Measurements from ENCODE around the gene JAG2. TPM values are rescaled to one million over a fixed set of nuclear protein-coding genes. Genes with fewer than 3 reads are reported as not detected.

Gene JAG2
- total RNA-seq, 1 donor from 2014 or later, result 123 TPM

DNA sequence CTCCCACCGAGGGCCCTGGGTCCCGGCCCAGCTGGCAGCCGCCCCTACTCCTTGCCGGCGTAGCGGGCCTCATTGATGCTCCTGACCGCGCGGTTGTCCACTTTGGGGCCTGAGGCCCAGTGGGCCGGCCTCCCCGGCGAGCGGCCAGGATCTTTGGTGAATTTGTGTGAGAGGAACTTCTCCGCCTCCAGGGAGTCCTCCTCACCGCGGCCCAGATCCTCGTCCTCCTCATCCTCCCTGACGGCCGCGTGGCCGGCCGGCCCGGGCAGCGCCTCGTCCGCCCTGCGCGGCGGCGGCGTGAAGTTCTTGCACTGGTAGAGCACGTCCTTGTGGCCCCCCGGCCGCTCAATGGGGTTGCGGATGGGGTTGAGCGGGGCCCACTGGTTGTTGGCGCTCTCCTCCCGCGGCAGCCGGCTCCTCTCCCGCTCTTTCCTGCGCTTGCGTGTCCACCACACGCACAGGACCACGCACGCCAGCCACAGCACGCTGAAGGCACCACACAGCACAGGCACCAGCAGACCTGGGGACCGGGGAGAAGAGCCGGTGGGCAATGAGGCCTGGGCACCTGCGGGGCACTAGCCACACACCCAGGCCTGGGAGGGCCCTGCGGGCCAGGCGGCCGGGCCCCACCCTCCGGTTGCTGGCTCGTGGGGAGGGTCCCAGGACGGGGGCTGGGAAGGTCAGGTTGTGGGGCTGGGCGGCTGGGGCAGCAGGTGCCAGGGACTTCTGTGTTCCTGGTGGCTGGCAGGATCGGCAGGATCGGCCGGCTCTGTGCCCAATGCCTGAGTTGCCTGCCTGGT lies 25.7 kb downstream of the JAG2 start:
- no peak for DNase-seq (ENCODE audit: extremely low read depth, low read depth, low spot score)

DNA sequence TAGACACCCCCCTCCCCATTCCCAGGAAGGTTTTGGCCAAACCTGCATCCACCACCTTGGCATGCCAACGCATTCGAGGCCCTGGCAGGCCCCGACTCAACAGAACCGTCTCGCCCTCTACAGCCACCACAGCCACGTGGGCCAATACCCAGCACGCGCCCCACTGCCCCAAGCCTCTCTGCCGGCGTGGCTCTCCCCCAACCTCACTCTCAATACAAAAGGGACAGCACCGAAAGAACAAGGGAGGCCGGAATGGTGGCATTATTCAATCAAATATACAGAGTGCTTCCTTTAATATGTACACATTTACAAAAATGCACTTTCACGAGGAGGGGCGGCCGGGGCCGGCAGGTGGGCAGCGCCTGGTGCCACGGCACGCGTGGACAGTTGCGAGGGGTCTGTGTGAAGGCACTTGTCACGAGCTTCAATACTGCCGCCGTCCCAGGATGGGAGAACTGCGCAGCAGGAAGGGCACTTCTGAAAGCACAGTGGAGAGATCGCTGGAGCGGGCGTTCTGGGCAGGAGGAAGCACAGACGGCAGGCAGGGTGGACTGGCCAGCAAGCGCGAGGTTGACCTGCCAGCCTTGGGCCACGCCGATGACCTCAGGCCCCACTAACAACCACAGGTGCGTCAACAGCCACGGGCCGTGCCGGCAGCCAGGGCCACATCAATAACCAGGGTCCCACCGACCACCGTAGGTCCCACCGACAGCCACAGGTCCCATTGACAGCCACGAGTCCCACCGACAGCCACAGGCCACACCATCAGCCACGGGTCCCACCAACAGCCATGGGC lies 26.9 kb downstream of the JAG2 start:
- DNase-seq (ENCODE audit: extremely low read depth, low read depth, low spot score), result no peak

DNA sequence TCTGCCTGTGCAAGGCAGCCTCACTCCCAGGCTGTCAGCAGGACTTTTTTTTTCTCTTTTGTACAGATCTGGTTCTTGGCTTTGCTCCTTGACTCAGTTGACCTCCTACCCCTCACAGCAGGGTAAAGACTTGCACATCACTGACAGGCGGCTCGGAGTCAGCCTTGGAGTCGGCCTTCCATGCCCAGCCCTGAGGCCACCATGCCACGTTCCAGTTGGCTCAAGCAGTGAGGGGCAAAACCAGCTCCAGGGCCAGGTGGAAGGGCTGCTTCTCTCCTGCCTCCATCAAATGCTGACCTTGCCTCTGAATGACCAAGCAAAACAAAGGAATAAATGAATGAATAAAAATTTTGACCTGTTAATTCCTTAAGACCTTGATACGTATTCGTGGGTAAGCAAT lies 27.6 kb downstream of the JAG2 start:
- no peak for DNase-seq (ENCODE audit: extremely low read depth, low read depth, low spot score)

DNA sequence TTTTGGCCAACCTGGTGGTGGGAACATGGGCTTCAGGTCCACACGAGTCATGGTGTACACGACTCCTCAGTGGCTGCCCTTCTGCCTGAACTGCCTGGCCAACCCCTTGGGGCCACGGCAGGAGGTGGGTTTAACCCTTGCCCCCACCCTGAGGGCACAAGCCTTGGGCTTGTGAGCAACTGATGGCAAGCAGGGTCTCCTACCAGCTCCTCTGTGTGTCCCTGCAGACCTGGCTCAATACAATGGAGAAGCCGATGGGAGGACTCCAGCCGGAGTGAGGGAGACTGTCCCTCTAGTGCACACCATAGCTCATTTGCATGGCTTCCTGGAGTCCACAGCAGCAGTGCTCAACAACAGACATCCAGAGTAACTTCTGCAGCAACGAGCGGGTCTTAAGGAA lies 28.0 kb downstream of the JAG2 start:
- DNase-seq (ENCODE audit: extremely low read depth, low read depth, low spot score), result no peak

DNA sequence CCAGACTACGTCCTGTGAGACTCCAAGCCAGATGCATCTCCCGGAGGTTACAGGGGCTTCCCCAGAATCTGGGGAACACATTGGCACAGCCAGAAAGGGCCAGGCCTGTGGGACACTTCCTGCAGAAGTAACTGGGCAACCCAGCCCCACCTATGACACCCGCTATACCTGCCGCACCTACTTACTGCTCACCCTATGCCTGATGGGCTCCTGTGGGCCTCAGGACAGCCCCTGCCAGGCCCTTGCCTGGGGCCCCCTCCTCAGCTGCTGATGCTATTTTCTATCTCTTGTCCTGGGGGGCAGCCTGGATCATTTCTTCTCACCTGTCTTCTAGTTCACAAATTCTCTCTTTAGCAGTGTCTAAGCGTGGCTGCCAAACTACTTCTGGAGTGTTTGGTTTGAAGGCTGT lies 28.7 kb downstream of the JAG2 start:
- DNase-seq (ENCODE audit: extremely low read depth, low read depth, low spot score), result no peak

DNA sequence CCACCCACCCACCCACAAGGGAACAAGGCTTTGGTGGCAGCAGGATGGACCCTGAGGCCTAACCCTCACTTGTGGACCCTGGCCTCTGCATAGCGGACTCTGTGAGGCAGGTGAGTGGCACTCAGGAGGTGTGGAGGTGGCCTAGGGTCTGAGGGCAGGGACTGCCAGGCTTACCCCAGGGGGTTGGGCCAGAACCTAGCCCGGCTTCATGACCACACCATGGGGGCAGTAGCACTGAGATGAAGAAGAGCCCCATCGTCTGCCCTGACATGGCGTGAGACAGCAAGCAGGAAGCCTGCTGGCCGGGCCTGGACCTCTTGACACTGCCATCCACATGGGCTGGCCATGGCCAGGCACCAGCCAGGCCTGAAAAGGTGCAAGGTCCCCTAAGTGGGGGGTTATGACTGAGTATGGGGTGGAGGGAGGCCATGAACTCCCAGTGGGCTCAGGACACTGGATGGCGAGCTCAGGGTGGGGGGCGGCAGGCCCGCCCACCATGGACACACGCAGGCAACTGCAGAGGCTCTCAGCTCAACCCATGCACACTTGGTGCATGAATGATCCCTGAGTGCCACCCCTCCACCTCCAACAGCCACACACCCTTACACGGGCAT lies 29.3 kb downstream of the JAG2 start:
- no peak for DNase-seq (ENCODE audit: extremely low read depth, low read depth, low spot score)

DNA sequence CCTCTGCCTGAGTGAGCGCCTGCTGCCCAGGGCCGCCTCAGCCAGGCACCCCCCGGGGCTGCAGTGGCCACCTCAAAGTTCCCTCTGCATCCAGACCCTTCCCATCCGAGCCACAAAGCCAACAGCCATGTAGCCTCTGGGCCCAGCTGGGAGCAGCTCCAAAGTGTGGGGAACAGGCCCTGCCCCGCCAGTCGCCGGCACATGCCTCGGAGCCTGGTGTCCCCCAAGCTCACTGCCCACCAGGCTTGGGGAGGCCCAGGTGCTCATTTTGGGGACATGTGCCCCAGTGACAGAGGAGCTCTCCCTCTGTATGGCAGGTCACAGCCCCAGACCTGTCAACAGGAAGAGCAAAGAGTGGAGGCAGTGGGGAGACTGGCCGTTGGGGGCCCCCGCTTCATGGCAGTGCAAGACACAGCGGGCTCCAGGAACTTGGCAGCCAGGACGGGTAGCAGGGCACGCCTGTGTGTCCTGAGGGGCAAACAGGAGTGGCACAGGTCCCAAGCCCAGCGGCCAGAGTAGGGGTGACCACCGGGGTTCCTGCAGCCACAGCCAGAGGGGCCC lies 29.9 kb downstream of the JAG2 start:
- DNase-seq (ENCODE audit: extremely low read depth, low read depth, low spot score), result no peak

DNA sequence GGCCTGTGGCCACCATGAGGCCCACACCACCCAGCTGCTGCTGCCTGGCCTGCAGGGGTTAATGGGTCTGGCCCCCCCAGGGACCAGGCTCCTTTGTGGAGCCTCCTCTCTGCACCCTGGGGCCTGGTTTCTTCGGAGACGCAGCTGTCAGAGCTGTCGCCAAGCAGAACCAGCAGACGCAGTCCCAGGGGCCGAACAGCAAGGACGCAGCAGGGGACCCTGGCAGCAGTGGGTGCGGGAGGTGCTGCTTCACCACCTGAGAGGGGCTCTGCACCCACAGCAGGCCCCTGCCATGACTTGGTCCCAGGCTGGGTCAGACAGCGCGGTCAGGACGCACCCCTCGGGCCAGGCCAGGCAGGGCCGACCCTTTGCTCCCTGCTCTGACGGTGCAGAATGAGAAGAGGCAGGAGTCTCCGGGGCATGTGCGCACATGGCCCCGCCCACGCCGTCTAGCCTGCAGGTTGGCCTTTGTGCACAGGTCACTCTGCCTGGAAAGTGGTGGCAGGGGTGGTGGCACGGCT lies 30.5 kb downstream of the JAG2 start:
- no peak for DNase-seq (ENCODE audit: extremely low read depth, low read depth, low spot score)

DNA sequence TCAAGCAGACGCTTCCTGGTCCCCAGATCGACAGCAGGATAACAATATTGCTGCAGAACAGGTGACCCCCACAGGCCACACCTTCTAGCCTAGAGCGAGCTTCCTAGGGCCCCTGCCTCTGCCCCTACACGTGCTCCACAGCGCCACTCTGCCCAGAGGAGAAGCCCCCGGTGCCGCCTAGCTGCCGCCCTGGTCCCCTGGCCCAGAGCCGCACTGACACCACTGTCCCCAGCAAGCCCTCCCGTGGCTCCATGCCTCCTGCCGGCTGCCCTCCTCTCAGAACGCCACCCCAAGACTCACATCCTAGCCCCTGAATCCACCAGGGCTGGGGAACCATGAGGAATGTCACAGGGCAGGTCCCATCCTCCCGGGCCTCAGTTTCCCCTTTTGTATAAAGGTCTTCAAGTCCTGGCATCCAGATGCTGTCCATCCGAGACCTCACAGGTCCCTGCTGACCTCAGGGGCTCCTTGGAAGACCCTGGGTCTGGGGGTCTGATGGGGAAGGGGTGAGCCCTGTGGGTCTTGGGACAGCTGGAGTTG lies 31.0 kb downstream of the JAG2 start:
- DNase-seq (ENCODE audit: extremely low read depth, low read depth, low spot score), result no peak

DNA sequence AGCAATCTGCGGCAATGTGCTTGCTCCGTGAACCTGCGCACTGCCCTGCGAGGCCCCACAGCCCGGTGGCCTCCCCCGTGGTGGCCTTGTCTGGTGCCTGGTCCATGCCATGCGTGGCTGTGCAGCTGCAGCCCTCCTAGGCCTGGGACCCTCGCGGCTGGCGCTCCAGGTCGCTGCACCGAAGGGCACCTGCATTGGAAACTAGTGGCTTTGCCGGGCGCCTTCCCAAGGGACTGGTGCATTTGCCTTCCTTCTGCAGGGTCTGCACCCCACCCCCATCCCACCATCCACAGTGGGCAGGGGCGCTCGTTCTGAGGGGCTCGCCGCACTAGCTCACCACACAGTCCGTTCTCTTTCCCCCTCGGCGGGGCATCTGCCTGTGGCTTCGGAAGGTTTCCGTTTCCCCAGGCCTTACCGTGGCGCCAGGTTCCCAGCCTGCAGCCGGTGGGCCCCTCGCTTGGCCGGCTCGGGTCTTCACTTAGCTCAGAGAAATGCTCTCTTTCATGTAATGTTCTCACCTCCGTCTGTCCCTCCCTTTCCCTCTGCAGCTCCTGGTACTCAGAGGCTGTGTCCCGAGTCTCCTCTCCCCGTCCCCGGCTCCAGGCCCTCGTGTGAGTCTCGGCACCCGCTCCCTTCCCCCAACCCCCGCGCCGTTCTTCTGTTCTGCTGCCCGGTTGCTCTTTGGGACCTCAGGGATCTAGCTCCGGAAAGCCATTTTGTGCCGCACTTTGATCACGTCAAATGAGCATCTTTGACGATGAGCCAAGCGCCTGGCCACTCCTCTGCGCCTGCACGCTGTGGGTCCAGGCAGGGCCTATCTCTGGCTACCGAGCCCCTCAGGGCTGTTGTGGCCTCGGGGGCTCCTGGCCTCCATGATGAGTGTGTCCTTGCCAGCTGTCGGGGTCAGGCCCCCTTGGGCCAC lies 31.9 kb downstream of the JAG2 start:
- DNase-seq (ENCODE audit: extremely low read depth, low read depth, low spot score), result no peak

DNA sequence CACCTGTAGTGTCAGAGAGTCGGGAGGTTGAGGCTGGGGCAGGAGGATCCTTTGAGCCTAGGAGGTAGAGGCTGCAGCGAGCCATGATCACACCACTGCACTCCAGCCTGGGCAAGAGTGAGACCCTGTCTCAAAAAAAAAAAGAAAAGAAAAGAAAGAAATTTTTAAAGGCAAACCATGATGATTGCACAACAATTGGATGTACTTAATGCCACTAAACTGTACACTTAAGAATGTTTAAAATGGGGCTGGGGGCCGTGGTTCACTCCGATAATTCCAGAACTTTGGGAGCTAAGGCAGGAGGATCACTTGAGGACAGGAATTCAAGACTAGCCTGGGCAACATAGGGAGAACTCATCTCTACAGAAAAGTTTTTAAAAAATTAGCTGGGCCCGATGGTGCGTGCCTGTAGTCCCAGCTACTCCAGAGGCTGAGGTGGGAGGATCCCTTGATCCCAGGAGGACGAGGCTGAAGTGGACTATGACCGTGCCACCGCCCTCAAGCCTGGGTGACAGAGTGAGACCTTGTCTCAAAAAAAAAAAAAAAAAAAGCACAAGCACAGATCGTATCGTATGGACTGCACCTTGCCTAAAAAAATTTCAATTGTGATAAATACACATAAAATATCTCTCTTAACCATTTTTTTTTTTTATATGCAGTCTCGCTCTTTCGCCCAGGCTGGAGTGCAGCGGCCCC lies 32.7 kb downstream of the JAG2 start:
- no peak for DNase-seq (ENCODE audit: extremely low read depth, low read depth, low spot score)

DNA sequence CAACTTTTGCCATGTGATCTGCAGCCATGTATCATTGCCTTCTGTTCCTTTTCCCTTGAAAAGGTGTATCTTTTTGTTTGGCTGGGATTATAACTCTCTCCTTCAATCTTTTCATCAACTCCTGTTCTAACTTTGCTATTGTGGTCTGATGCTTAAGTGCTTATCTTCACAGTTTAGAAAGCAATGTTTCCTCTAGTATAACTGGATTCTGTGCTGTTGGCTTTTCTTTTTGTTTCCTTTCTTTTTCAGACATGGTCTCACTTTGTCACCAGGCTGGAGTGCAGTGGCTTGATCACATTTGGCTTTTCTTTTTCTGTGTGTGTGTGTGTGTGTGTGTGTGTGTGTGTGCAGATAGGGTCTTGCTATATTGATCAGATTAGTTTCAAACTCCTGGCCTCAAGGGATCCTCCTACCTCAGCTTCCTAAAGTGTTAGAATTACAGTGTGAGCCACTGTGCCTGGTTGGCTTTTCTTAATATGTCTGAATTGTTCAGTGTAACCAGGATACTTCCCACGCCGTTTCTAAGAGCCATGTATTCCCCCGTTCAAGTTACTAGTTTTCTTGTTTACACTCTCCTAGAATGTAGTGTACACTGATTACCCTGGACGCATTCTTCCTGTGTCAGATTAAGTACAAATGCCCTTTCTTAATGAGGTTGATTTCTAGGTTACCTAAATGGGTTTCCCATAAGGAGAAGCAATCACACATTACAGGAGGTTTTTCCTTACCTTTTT lies 35.5 kb downstream of the JAG2 start:
- DNase-seq (ENCODE audit: extremely low read depth, low read depth, low spot score), result no peak

DNA sequence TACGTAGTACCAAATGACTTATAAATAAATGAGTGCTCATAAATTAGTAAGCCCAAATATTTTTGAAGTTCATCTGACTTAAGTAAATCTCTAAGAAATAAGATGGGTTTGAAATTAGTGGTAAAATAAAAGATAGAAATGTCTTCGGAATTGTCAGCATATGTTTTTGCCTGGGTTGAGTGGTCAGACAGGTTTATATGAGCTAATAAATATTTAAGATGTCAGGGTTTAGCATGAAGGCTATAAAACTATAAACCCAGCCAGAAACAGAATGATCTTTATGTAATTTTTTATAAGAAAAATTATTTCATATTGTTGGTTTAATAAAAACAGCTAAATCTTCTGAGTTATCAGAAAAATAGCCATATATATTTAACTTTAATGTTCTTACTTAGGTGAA lies 37.3 kb downstream of the JAG2 start:
- DNase-seq (ENCODE audit: extremely low read depth, low read depth, low spot score), result no peak

DNA sequence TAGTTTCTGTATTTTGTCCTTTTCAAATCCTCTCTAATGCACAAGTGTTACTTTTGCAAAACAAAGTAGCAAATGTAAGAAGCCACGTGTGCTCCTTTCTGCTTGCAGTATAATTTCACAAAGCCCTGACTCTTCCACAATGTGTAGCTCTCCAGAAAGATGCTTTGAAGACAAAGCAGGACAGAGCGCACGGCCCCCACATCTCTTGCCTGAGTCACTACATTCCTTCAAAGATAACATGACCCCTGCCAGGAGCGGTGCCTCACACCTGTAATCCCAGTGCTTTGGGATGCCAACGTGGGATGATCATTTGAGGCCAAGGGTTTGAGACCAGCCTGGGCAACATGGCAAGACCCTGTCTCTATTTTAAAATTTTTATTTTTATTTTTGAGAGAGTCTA lies 40.5 kb downstream of the JAG2 start:
- DNase-seq (ENCODE audit: extremely low read depth, low read depth, low spot score), result no peak

DNA sequence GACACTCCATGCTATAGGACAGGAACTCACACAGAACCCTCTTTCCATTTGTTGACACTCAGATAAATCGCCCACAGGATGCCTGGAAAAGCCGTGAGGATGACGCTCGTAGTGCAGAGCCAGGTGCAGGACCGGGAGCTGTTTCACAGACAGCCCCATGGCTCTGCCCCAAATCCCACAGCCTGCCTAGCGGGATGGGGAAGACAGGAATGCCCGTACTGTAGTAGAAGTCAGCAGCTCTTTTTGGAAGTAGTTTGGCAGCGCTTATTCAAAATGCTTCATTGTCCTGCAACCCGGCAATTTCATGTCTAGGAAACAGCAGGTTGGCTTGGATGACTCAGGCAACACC lies 41.6 kb downstream of the JAG2 start:
- DNase-seq (ENCODE audit: extremely low read depth, low read depth, low spot score), result no peak

DNA sequence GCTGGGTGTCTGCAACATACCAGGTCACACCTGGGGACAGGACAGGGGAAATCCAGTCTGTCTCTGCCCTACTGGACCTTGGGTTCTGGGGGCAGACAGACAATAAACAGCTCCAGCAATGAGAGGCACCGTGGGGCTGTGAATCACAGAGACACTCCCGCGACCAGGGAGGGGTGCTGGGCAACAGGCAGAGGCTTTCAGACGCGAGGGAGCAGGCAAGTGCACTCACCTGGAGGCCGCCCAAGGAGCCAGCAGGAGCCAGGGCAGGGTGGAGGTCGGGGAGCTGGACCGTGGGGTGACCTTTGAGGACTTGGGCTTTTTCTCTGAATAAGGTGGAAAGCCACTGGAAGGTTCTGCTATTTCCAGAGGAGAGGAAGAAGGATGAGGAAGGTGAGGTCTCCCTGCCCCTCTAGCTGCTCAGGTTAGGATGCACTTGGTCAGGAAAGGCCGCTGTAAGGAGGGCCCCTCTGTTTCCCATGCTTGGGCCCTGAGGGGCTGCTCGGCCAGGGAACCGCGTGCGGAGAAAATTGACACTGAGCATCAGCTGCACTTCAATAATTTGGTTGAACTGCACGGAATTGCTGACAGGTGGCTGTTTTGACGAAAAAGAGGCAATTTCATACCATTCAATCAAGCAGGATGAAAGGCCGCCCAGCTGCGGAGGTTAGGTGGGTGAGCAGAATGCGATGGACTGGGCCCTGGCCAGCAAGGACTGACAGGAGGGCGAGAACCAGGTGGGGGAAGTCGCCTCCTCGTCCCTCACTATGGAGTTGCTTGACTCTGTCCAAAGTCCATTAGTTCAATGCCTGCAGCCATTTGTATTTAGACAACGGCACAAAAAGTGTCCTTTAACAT lies 42.2 kb downstream of the JAG2 start:
- no peak for DNase-seq (ENCODE audit: extremely low read depth, low read depth, low spot score)

DNA sequence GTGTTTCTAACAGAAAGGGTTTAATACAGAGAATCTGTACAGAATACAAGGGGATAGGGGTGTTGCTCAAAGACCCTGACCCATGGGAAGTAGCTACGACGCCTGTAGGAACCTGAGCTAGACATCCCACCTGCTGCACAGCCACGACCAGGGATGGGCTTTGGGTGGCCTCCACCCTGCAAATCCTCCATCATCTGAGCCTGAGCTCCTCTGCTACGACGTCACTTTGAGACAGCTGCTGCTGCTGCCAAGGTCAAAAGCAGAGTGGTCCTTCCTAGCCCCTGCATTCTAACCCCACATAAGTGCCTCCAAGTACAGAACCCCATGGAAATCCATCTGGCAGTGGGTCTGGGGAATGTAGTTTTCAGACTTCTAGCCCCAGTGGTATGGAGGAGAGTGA lies 43.8 kb downstream of the JAG2 start:
- DNase-seq (ENCODE audit: extremely low read depth, low read depth, low spot score), result no peak
